Stimulated activated CD8-positive, alpha-beta memory T cell treated with anti-CD3 and anti-CD28 coated beads, Interleukin-15, amount 100 ng/mL, for 48 hours (primary cell): ENCODE results near the gene TTC23L.

Experiments
- DNase-seq, 2 donors: peaks; one replicate each; pipeline ENCODE4 v3.0.0-alpha.2; 2020; ENCODE audit warnings: low read depth in 2 of 2

TTC23L gene

DNA sequence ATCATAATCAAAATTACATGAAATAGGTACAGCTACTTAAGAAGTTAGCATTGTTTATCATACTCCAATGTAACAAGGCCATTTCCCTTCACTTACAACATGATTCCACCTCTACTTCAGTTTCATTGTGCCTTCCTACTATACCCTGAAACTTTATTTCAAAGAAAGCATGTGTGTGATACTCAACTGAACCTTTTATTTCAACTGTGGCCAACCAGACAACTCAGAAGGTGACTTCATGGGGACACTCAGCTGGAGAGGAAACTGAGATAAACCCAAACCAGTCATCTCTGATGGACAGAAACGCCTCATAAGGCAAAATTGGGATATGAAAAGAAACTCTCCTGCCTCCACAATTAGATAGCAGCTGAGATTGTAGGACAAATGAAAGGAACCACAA lies 5.9 kb upstream of the TTC23L start:
- DNase-seq, result no peak

DNA sequence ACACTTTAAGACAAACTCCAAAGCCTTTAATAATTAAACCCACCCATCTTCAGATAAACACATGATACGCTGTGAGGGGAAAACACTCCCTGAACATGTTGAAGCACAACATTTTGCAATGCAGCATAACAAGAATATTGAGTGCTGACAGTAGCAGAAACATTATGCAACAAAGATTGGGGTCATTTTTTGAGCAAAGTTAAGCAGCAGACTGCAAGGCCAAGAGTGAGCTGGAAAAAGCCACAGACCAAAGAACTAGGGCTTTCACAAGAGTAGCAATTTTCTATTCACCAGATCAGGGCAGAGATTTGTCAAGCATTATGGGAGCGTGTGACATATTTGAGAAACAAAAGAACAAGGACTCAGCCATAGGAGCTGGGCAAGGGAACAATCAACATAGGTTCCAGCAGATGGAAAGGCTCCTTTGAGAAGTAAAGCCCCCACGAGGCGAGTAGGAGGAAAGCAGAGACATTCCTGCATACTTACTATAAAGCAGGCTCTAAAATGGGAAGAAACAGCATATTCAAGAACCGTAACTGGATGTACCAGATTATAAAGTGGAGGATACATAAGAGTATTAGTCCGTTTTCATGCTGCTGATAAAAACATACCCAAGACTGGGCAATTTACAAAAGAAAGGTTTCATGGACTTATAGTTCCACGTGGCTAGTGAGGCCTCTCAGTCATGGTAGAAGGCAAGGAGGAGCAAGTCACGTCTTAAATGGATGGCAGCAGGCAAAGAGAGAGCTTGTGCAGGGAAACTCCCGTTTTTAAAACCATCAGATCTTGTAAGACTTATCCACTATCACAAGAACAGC lies 4.8 kb upstream of the TTC23L start:
- no peak for DNase-seq

DNA sequence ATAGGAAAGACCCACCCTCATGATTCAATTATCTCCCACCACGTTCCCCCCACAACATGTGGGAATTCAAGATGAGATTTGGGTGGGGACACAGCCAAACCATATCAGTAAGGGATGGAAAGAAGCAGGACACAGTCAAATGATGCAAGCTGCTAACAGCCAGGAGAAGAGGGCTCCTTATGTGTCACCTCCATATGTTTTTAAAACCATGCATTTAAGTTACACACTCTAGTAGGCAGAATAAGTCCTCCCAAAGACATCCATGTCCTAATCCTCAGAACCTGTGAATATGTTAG lies 4.2 kb upstream of the TTC23L start:
- no peak for DNase-seq

DNA sequence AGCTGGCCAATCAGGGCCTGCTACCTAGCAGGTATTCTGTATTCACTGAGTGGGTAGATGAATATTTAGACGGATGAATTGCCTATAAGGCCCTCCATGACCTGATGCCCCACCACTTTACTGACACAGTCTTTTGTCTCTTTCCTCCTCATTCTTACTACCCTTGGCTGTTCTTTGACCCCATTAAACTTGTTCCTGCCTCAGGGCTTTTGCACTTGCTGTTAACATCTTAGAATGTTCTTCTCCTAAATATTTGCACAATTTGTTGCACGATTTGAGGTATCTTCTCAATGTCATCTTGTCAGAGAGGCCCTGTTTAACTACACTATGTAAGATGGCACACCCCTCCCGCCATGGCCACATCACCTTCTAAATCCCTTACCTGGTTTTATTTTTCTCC lies 3.3 kb upstream of the TTC23L start:
- no peak for DNase-seq

DNA sequence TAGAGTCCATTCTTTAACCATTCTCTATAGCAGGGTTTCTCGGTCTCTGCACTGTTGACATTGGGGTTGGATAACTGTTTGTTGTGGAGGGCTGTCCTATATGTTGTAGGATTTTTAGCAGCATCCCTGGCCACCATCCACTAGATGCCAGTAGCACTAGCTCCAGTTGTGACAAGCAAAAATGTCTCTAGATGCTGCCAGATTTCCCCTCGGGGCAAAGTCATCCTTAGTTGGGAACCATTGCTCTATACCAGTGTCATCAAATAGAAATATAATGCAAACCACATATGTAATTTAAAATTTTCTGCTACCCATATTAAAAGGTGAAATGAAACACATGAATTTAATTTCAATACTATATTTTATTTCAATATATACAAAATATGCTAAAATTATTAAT lies 2.9 kb downstream of the TTC23L start:
- DNase-seq, result no peak

DNA sequence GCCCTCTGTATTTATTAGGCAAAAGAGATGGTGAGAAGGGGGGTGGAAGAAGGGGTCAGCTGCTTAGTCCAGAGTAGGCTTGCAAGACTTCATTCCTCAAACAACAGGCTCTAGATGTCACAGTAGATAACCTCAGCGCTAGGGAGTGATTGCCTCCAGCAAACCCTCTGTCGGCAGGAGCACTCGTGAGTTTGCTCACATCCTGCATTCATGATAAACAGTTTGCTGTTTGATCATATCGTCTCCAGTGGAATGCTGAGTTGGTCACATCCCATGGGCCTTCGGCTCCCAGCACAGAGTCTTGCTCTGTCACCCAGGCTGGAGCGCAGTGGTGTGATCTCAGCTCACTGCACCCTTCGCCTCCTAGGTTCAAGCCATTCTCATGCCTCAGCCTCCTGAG lies 3.6 kb downstream of the TTC23L start:
- DNase-seq, result no peak

DNA sequence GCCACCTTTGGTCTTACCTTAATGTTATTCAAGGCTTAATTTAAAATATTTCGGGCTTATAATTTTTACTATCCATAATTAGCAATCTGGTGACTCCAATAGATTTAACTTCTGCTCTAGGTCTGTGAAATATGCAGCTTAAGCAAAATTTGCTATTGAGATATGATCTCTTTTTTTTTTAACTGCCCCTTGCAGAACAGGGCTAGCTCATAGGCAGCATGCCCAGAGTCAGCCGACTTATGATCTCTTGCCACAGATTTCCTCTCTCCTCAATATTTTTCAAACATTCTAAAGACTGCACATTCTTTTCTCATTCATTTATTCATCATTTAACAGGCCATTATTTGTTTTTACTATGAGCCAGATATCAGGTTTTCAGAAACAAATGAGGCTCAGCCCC lies 4.5 kb downstream of the TTC23L start:
- no peak for DNase-seq

DNA sequence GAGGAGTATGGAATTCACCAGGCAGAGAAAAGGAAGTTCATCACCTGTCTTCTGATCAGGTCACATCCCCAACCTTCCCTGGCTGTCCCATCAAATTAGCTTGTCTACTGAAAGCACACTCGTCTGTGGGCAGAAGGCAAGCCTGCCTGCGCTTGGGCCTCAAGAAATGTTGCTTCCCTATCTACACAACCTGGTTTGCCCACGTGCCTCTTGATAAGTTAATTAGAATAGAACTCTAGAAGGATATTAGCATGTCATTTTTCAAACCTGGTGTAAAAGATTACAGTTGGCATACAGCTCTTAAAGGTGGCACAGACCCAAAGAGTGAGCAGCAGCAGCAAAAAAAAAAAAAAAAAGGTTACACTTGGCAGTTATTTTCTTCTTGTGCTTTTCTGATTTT lies 5.1 kb downstream of the TTC23L start:
- DNase-seq, result no peak

DNA sequence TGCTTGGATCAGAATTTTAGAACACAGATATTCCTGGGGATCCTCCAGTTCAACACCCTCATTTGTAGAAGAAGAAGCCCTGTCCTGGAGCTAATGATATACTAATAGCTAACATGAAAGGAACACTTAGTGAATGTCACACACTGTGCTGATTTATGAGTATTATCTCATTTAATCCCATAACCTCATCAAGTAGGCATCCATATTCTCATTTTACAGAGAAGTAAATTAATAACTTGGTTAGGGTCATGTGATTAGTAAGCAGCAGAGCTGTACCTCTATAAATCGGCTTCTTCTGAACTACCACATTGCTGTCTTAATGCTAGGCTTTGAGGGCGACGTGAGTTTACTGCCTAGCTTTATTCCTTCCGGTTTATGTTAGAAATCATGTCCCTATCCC lies 6.0 kb downstream of the TTC23L start:
- DNase-seq, result no peak

DNA sequence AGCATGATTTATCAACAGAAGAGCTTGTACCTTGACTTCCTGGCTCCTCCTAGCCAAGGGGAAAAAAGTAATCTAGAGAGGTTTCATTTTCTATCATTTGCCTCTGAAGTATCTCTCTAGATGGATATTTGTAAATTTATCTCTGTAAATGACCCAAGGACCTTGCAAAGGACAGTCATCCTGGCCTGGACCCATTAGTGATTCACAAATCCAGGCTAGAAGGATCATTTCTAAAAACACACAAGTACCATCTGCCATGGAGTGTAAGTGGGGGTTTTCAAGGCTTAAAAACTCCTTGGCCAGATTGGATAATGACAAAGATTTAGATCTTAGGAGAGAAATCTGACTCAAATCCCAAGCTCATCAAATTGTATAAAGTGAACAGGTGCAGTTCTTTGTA lies 8.1 kb downstream of the TTC23L start:
- no peak for DNase-seq

DNA sequence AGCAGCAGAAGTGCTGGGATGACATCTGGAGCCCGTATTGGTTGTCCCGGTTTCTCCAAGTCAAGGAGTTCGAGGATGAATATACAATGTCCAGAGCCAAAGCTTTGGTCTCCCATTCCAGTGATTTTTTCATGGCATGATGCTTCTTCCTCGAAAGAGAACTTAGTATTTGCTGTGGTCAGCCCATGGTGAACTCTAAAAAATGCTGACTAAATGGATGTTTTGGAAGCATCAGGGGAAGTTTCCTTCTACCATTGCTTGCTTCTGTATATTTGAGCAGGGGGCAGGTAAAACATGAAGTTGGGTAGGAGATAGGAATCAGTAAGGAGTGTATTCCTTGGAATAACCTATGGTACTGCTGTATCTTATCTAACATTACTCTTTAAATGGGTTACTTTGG lies 8.6 kb downstream of the TTC23L start:
- DNase-seq, result no peak

DNA sequence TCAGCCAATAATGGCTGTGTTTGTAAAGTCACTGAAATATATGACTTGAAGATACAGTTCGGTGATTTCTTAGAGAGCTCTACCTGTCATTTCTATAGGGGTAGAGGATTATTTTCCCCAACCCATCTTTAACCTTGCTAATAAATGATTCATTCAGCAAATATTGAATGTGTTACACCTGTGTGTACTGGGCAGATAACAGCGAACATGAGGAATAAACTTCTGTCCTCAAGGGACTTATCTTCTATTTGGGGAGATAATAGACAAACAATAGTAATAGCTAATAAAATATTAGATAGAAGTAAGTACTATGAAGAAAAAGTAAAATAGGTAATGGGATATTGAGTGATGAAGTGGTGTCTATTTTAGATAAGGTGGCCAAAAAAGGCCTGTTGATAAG lies 9.3 kb downstream of the TTC23L start:
- DNase-seq, result no peak

DNA sequence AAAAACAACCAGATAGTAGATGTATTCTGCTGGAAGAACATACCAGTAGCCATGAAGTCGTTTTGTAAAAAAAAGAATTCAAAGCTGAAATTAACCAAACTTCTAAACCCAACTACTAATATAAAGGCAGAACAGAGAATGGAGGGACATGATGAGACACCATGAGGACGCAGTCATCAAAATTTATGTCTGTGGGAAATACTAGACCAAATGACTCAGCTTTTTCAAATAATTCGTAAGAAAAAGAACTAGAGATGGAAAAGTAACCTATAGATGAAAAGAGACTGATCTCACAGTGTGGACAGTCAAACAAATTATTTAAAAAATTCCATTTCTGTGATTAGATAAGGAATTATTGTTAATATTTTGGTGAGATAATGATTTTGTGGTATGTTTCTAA lies 10.3 kb downstream of the TTC23L start:
- no peak for DNase-seq

DNA sequence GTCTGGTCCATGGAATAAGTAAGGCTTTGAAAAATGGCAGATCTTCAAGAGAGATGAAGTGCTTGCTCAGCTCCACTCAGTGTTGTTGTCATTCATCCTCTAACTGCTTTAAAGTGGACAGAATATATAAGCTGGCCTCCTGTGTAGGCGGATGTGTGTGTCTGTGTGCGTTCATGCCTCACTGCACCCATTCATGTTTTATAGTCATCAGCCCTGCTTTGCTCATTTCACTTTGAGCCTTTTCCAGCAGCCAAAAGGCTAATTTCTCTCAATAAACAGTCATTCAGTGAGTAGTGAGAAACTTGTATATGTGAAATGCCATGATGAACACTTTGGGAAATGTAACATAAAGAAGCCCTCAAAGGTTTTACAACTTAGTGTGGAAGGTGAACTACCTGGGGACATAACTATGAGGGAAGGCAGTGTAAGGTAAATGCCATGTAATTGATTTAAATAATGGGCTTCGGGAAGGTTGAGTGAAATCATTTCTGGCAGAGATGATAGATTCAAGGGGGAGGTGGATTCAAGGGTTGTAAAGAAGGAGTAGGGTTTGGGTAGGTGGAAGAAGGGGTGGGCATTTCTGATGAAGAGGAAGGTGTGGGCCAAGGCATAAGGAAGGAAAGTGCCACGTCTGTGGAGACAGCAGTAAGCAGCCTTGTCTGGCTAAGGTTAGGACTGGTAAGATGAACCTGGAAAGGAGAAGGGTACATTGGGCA lies 15.7 kb downstream of the TTC23L start:
- DNase-seq, result no peak

DNA sequence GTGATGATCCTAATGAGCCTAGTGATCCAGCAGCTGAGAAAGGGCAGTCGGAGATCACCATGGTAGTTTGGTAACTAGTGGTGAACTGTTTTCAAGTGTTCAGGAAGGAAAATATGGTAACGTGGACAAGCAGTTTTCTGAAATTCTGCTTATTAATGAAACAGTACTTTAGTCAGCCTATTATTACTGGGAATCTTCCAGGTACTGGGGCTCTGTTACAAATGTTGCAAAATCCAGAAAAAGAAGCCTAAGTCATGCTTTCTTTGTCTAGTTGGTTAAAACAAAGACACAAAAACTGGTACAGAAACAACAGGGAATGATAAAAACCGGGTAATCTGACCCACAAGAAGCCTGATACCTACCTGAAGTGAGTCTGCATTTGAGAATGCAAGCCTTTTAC lies 18.2 kb downstream of the TTC23L start:
- DNase-seq, result no peak

DNA sequence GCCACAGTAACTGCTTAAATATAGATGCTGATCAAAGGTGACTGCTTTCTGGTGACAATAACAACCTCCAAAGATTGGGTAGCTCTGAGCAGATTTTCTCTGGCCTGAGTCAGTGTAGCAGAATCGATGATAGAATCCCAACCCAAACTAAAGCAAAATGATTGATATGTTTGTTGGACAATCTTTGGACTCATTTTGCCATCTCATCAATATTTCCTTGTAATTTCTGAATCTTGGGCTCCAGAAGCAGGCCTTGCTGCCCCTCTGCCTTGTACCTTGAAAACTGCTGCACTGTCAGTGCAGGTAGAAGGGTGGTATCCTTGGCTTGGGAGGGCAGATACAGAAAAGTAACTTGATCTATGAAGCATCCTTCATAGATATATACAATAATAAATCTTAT lies 18.9 kb downstream of the TTC23L start:
- no peak for DNase-seq

DNA sequence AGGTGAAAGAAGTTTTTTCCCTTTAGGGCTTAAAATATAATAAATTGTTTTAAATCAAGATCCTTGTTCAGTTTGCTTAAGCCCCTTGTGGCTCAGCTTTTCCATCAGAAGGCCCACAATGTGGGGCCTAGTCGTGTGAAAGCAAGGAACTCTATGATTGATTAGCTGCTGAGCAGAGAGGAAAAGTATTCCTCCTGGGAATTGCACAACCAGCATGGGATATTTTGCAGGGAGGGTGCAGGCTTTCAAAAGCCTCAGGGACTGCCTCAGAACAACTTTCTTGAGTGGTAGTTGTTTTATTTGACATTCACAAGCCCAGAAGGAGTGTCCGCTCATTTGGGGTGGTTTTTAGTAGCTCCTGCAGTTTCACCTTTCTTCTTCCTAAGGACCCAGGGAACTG lies 19.8 kb downstream of the TTC23L start:
- DNase-seq, result no peak

DNA sequence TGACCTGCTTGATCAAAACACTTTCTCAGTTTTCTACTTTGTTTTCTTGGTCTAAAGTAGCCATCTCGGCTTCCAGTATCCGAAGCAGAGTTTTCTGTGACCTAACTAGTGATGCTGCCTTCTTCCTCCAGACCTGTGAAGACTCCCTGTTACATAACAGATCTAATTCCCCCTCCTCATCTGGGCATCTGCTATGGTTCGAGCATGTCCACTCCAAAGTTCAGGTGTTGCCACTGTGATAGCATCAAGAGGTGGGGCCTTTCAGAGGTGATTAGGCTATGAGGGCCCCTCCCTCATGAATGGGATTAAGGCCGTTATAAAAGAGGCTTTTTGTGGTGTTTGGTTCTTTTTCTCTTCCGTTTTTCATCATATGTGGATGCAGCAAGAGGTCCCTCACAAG lies 20.3 kb downstream of the TTC23L start:
- no peak for DNase-seq

DNA sequence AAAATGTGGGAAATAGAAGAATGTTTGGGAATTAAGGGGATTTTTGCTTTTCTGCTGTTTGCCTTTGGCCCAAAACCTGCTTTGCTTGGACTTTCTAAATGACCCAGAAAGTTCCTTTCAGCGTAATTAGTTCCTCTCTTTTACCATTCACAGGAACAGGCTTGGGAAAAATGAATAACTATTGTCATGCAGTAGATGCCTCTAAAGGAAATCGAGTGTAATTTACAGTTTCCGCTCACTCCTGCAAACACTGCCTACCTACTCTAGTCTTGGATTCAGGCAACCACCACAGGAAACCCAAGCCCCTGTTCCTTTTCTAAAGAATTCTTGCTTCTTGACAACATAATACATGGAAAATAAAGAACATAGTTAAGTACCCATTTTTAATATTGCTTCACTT lies 25.0 kb downstream of the TTC23L start:
- no peak for DNase-seq

DNA sequence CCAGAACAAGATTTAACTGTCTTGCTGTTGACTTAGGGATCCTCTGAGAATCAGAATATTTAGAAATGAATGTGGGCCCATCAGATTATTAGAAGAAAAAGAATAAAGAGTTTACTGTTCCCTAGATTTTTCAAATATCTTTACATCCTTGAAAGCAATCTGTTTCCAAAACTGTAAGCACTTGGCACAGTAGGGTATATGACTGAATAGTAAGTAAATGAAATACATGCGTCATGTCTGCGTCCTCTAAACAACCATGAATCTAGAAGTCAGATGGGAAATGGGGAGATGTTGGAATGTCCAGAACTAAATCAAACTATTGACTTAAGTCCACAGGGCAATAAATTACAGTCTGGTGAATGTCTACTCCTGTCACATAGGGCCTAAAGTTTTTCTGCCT lies 26.1 kb downstream of the TTC23L start:
- no peak for DNase-seq

DNA sequence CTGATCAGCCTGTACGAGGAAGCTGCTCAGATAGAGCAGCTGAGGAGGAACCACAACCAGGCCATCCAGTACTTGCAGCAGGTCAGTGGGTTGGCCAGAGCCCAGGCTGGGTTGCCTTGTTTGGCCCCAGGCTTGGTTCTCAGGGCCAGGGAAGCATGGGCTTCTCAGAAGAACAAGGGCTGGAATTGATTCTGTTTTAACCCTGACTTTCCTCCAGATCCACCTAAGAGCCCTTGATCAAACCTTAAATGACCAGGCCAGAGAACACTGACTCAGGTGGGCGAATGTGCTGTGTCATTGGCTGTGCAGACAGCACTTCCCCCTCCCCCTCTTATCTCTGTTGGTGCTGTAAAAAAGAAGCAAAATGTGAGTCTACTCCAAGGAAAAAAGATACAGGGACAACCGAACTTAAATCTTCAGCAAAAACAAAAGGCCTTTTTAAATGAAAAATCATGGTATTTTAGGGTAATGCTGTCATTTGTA lies 28.1 kb downstream of the TTC23L start:
- DNase-seq, result no peak

DNA sequence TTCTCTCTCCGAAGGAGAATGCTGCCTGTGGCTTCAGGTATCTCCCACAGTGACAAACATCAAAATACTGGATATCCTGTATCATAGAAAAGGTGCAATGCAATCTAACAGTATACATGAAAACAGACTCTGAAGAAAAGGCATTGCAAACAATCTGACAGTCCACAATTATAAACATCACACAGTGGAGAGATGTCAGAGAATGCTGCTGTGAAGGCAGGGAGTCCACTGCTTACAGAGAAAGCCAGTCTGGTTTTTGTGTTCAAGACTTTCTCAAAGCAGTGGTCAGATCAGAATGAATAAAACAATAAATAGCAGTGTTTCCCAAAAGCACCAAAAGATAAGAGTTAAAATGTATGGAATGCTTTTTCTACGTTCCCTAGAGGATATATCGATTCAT lies 28.7 kb downstream of the TTC23L start:
- no peak for DNase-seq

DNA sequence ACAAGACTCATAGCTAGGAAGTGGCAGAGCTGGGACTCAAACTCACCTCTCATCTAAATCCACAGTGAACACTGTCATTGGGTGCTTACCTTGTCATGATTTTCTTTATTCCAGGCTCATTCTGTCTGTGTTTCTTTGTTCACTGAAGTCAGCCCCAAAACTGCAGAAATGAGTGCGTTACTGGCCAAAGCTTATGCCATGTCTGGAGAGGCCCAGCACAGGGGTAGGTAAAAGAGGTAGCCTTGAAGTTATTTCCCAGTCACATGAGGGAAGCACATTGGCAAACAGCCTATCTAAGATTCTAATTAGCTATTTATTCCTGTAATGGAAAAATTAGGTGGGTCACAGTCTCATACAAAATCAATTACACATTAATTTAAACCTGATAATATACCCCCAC lies 29.8 kb downstream of the TTC23L start:
- DNase-seq, result no peak

DNA sequence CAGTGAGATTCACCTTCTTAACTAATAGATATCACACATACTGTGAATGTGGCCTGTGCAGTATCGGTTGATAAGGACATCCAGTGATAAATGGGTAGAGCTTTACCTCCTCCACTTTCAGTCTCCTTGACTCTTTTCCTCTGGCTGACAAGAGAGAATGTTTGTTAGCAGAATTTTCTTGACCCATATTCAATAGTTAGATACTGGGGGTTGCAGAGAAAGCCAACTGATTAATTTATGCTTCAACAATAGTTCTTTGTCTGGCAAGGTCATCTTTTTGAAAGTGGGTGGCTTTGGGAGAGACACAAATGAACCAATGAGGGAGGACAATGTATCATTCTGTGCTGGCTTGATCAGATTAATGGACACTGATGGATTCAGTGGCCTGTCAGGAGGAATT lies 30.3 kb downstream of the TTC23L start:
- no peak for DNase-seq
